HG03139 (cell line): ENCODE measurements around the gene SHISAL1.

Source experiments
- ATAC-seq: cut with Tn5 transposase; IDR thresholded peaks from one replicate; pipeline ENCODE4 v1.9.1; 2021; ENCODE audit not compliant: unreplicated experiment

The SHISAL1 gene

GRCh38 chr22:44197271-44197670, 115.5 kb downstream of the SHISAL1 start:
- ATAC-seq = no peak

- no peak for ATAC-seq
Observed at GRCh38 chr22:44196731-44197131, 116.0 kb downstream of the SHISAL1 start.

- no peak for ATAC-seq
Observed at GRCh38 chr22:44196241-44196640, 116.5 kb downstream of the SHISAL1 start.

- no peak for ATAC-seq
Observed at GRCh38 chr22:44195189-44195871, 117.4 kb downstream of the SHISAL1 start.

GRCh38 chr22:44194569-44194968, 118.2 kb downstream of the SHISAL1 start:
- ATAC-seq = no peak
